MM.1S (cell line): Measurements from ENCODE around the gene ACRBP.
A peak's percentile ranks its signal among the peaks of the same experiment; 100 is the strongest.

Experiments used
- DNase-seq: peaks from one replicate; pipeline ENCODE4 v3.0.0-alpha.2; 2015
- H2AFZ ChIP-seq: fragments of 300-600 bp; sonication (generic); 2 replicates; pipeline ENCODE4 v1.6.0; 2016; ENCODE audit warnings: antibody characterized with exemption, low read length
- H3F3A ChIP-seq: fragments of 300-600 bp; sonication (generic); 2 replicates; pipeline ENCODE4 v1.6.1; 2016; ENCODE audit warnings: mild to moderate bottlenecking, antibody characterized with exemption, low read length, moderate library complexity, mixed read lengths; ENCODE audit not compliant: insufficient read depth
- H3K27ac ChIP-seq: fragments of 300-600 bp; sonication (generic); 2 replicates; pipeline ENCODE4 v1.5.1; 2016; ENCODE audit warnings: mild to moderate bottlenecking, low read length
- H3K27me3 ChIP-seq: fragments of 300-600 bp; sonication (generic); replicated peaks from 2 replicates; pipeline ENCODE4 v1.6.0; 2016; ENCODE audit warnings: low read length; ENCODE audit not compliant: insufficient read depth
- H3K36me3 ChIP-seq: fragments of 300-600 bp; sonication (generic); replicated peaks from 2 replicates; pipeline ENCODE4 v1.6.1; 2016; ENCODE audit warnings: mild to moderate bottlenecking, low read length, mixed read lengths; ENCODE audit not compliant: insufficient read depth
- H3K4me1 ChIP-seq: fragments of 300-600 bp; sonication (generic); 2 replicates; pipeline ENCODE4 v1.6.1; 2016; ENCODE audit warnings: low read length, mixed read lengths
- H3K4me2 ChIP-seq: fragments of 300-600 bp; sonication (generic); 2 replicates; pipeline ENCODE4 v1.6.0; 2016; ENCODE audit warnings: low read depth, low read length
- H3K4me3 ChIP-seq: fragments of 300-600 bp; sonication (generic); 2 replicates; pipeline ENCODE4 v1.5.1; 2016; ENCODE audit warnings: low read length, mixed read lengths
- H3K79me2 ChIP-seq: fragments of 300-600 bp; sonication (generic); 2 replicates; pipeline ENCODE4 v1.6.1; 2016; ENCODE audit warnings: mixed run types, low read length, mixed read lengths
- H3K9ac ChIP-seq: fragments of 300-600 bp; sonication (generic); 2 replicates; pipeline ENCODE4 v1.6.1; 2016; ENCODE audit warnings: low read length, mixed read lengths
- H3K9me2 ChIP-seq: fragments of 300-600 bp; sonication (generic); replicated peaks from 2 replicates; pipeline ENCODE4 v1.6.1; 2016; ENCODE audit warnings: mild to moderate bottlenecking, low read length, mixed read lengths; ENCODE audit not compliant: insufficient read depth
- H3K9me3 ChIP-seq: fragments of 300-600 bp; sonication (generic); replicated peaks from 2 replicates; pipeline ENCODE4 v1.6.1; 2016; ENCODE audit warnings: mild to moderate bottlenecking, low read length, mixed read lengths; ENCODE audit not compliant: insufficient read depth
- H4K20me1 ChIP-seq: fragments of 300-600 bp; sonication (generic); 2 replicates; pipeline ENCODE4 v1.6.1; 2016; ENCODE audit warnings: mild to moderate bottlenecking, low read length, moderate library complexity, mixed read lengths; ENCODE audit not compliant: insufficient read depth
- CTCF ChIP-seq: fragments of 300-600 bp; sonication (generic); IDR thresholded peaks from 2 replicates; pipeline ENCODE4 v1.5.1; 2016; ENCODE audit warnings: antibody characterized with exemption, low read length, mixed read lengths
- EZH2 ChIP-seq: fragments of 300-600 bp; sonication (generic); optimal IDR thresholded peaks from 2 replicates; pipeline ENCODE3; 2017; ENCODE audit warnings: low read depth, mild to moderate bottlenecking, antibody characterized with exemption, low read length, mixed read lengths
- EZH2phosphoT487 ChIP-seq: fragments of 300-600 bp; sonication (generic); IDR thresholded peaks from 2 replicates; pipeline ENCODE4 v1.6.1; 2018; ENCODE audit warnings: antibody characterized with exemption, low read length

ACRBP gene

DNA sequence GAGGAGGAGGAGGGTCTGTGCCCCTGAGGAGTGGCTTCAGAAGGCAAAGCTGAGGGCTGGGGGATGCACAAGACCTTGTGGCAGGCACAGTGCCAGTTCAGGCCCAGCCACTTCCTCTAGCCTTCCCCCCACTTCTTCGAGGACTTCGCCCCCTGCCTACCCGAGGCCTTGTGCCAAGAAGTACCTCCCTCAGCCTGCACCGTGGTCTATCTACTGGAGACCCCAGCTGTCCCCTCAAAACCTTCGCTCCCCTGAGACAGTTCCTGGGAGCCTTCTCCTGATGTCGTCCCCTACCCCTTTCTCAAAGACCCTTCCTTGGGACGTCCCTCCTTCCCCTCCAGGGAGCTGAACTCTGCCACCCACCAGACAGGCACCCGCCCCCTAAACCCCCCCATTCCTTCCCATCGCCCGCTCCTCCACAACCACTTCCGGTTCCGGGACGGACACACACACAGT lies 41.3 kb upstream of the ACRBP start:
- no peaks in the 10 kb centered on the region for H3F3A ChIP-seq
- H3K4me3 ChIP-seq, result peak overlapping the region; percentile 77
- H3K79me2 ChIP-seq, result peaks cover 64% of the 10 kb centered on the region
- peak overlapping the region; percentile 61 for H2AFZ ChIP-seq
- DNase-seq, result peak; percentile 26
- peak overlapping the region; percentile 94 for H3K9ac ChIP-seq
- H3K27me3 ChIP-seq, result no peaks in the 10 kb centered on the region
- H3K4me2 ChIP-seq, result peak overlapping the region; percentile 92
- H3K9me2 ChIP-seq, result no peaks in the 10 kb centered on the region
- H3K9me3 ChIP-seq, result no peaks in the 10 kb centered on the region
- H3K27ac ChIP-seq, result peak overlapping the region; percentile 76; the same call in 1 of the 2 replicates
- 0 out of 2 replicates have a peak, but pooled peaks cover 3% of the 10 kb centered on the region for H4K20me1 ChIP-seq
- TF ChIP-seq EZH2, result no peak
- no peak for TF ChIP-seq EZH2phosphoT487
- no peak for TF ChIP-seq CTCF
- H3K4me1 ChIP-seq, result peaks cover 18% of the 10 kb centered on the region
- H3K36me3 ChIP-seq, result no peaks in the 10 kb centered on the region

DNA sequence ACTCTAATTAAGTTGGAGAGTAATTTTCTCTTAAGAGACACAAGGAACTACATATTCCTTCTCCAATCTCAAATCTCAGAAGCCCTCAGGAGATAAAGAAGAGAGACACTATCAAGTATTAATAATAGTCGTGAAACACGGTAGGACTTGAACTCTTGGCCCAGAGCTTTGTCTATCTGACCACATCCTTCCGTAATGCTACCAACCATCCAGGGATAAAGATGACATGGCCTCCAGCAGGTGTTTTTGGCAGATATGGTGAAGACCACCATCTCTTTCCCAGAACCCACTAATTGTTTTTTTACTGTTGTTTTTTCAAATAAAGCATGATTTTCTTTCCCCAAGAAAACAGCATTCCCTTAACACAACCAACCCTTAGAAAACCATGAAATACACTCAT lies 38.6 kb upstream of the ACRBP start:
- H3K4me1 ChIP-seq, result peaks cover 18% of the 10 kb centered on the region
- H2AFZ ChIP-seq, result no peak overlapping the region
- peaks cover 90% of the 10 kb centered on the region for H3K79me2 ChIP-seq
- H3K27me3 ChIP-seq, result no peaks in the 10 kb centered on the region
- H3K9ac ChIP-seq, result no peak overlapping the region
- H3F3A ChIP-seq, result no peaks in the 10 kb centered on the region
- no peaks in the 10 kb centered on the region for H3K9me2 ChIP-seq
- no peak overlapping the region for H3K4me3 ChIP-seq
- TF ChIP-seq EZH2phosphoT487 (no peak), EZH2 (no peak), CTCF (no peak)
- H3K4me2 ChIP-seq, result peak overlapping the region; percentile 25; the same call in 1 of the 2 replicates
- 0 out of 2 replicates have a peak, but pooled peaks cover 3% of the 10 kb centered on the region for H4K20me1 ChIP-seq
- DNase-seq, result no peak
- no peaks in the 10 kb centered on the region for H3K9me3 ChIP-seq
- no peaks in the 10 kb centered on the region for H3K36me3 ChIP-seq
- no peak overlapping the region for H3K27ac ChIP-seq

DNA sequence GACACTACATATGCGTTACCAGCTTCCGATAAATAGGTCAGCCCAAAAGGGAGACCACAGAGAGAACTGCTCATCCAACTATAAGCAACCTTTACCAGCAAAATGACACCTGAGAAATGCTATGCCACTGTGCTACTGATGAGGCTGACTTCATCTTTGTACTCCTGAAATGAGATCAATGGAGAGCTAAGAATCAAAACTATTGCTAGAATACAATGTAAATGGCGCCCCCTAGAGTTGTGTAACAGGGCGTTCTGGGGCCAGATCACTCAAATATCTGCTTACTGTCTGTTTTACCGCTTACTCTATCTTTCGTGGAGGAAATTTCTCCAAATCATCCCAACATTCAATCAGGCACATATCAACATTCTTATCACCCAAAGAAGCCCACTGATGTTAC lies 37.4 kb upstream of the ACRBP start:
- H4K20me1 ChIP-seq, result 0 out of 2 replicates have a peak, but pooled peaks cover 3% of the 10 kb centered on the region
- H3K27me3 ChIP-seq, result no peaks in the 10 kb centered on the region
- H3K4me1 ChIP-seq, result peaks cover 18% of the 10 kb centered on the region
- no peaks in the 10 kb centered on the region for H3K9me2 ChIP-seq
- H3K36me3 ChIP-seq, result no peaks in the 10 kb centered on the region
- no peaks in the 10 kb centered on the region for H3F3A ChIP-seq
- H3K9ac ChIP-seq, result no peak overlapping the region
- H3K4me2 ChIP-seq, result no peak overlapping the region
- TF ChIP-seq EZH2 (no peak), EZH2phosphoT487 (no peak), CTCF (peak; percentile 59)
- H3K4me3 ChIP-seq, result no peak overlapping the region
- H3K79me2 ChIP-seq, result peaks cover 95% of the 10 kb centered on the region
- H3K27ac ChIP-seq, result no peak overlapping the region
- H3K9me3 ChIP-seq, result no peaks in the 10 kb centered on the region
- no peak overlapping the region for H2AFZ ChIP-seq
- peak; percentile 33 for DNase-seq
